HG03280 (cell line): ENCODE results near the gene FAM174C.
"Not testable (repeated sequence)": the region's sequence is repeated elsewhere in the genome, so short reads cannot be mapped to it uniquely, and the experiment has no call there.

Experiments used
- ATAC-seq: cut with Tn5 transposase; IDR thresholded peaks from one replicate; pipeline ENCODE4 v1.9.1; 2021; ENCODE audit warnings: mild to moderate bottlenecking, moderate library complexity; ENCODE audit not compliant: unreplicated experiment

The FAM174C gene

GRCh38 chr19:1237027-1237659, 38.2 kb upstream of the FAM174C start:
- ATAC-seq = no peak

GRCh38 chr19:1237754-1238368, 37.5 kb upstream of the FAM174C start, which contains the start of gene CBARP:
TSS of gene CBARP (minus strand) at chr19:1238005. CDS start at chr19:1236100, 1,905 bp downstream.
- ATAC-seq = no peak

- ATAC-seq = no peak
Observed at GRCh38 chr19:1238369-1239303, 36.7 kb upstream of the FAM174C start.

DNA sequence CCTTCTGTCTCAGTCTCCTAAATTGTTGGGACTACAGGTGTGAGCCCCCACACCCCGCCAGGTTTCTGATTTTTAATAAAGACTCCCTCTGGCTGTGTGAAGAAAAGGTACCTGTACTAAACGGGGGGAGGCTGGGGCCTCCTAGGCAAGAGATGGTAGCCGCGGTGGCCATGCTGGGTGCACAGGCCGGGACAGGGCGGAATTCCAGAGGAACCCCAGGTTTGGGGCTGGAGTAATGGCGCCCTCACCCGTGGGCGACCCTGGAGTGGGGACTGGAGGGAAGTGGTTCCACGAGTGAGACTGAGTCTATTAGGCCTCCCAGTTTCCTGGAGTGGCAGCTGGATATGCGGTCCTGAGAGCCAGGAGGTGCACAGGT, 35.9 kb upstream of the FAM174C start:
- ATAC-seq = no peak

DNA sequence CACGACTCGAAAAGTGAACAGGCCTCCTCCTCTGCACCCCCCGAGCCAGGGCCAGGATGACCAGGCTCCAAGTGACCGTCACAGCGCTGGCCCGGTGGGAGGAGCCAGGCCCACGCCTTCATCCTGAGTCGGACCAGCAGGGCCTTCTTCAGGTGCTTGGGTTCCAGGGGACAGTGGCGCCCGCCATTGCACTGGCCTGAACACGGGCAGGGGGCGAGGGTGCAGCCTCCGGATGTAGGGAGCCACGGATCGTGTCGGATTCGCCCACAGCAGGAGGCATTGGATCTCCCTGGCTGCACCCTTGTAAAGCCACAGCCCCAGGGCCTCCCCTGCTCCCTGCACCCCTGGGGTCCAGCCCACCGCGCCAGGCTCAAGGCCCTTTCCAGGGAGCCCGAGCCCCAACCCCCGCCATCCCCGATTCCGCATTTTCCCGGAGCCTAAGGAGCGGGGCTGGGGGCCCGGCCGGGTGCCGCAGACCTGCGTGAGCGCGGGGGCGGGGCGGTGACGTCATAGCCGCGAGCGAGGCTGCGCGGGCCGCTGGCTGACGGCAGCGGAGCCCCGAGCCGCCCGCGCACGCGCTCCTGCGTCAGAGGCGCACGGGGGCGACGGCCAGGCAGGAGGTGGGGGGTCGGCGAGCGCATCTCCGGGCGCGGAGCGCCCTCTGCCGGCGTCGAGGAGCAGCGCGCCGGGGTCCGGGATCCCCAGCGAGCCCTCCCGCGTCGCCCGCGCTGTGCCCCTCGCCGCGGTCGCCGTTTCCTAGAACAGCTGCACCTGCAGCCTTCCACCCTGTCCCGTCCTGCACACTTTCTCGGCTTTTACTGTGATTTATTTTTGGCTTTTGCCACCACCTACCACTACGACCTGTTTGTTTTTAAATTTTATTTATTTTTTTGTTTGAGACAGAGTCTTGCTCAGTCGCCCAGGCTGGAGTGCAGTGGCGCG, 35.3 kb upstream of the FAM174C start:
- no peak for ATAC-seq

DNA sequence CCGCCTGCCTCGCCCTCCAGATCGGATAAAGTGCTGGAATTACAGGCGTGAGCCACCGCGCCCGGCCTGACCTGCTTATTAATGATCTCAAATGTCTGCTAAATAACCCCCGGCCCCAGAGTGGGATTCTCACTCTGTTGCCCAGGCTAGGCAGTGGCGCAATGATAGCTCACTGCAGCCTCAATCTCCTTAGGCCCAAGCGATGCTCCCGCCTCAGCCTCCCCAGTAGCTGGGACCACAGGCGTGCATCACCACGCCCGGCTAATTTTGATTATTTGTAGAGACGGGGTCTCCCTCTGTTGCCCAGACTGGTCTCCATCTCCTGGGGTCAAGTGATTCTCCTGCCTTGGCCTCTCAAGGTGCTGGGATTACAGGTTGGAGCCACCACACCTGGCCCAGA, 34.4 kb upstream of the FAM174C start:
- no peak for ATAC-seq

- peak; percentile 56 for ATAC-seq
Observed at GRCh38 chr19:1241417-1242095, 33.8 kb upstream of the FAM174C start, which contains the start of gene ATP5F1D. TSS of gene ATP5F1D (plus strand) at chr19:1241751. CDS start at chr19:1241851, 100 bp downstream.

- ATAC-seq = no peak
Observed at GRCh38 chr19:1243768-1244692, 31.3 kb upstream of the FAM174C start.

DNA sequence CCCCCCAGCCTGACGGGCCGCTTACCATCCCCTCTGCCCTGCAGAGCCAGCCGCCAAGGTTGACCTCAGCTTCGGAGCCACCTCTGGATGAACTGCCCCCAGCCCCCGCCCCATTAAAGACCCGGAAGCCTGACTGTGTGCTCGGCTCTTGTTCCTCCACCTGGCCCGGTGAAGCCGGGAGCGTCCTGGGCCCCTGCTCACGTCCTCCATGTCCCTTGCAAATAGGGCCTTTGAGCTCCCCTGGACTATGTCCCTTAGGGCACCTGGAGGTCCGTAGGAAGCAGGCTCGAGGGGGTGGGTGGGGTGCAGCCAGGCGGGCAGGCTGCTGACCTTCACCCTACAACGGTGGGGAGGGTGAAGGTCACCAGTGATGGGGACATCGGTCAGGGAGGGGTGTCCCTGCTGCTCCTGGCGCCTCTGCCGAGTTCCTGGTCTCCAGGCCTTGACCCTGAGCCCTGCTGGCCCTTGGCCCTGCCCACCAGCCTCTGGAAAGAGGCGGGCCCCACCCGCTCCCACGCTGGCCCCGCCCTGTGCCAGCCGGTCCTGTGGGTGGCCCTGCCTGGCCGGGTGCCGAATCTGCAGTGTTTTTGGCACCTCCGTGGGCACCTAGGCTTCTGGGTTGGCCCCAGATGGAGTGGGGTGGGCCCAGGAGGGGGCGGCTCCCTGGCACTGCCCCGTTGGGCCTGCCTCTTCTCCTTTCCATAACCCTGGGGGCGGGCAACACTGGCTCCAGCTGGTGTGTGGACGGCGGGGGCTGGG, 30.5 kb upstream of the FAM174C start:
- ATAC-seq = no peak

DNA sequence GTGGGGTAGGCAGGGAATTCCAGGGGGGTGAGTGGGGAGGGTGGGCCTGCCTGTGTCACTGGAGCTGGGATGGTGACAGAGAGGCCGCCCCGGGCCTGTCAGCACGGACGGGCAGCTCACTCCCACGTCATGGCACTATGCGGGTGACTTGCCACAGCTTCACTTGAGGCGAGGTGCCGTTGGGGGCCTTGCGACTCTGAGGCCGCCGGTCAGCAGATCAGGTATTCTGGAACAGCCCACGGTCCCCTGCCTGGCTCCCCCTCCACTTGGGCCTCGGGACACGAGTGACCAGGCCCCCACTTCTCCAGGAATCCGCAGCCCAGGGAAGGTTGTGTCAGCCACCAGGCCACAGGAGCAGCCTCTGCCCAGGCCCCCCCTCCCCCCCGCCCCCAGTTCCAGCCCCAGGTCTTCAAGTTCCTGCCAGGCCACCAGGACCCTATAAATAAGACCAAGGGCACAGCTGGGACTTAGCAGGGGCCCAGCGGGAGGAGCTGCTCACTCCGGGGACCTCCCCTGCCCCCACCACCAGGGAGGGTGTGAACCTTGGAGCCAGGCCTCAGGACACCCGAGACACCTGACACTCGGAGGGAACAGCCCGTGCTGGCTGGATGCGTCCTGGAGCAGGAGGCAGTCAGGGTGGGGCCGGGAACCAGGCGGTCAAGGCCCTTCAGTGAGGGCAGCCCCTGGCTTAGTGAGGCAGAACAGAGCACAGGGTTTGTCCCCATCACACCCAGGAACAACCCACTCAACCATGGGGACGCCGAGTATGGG, 29.7 kb upstream of the FAM174C start:
- no peak for ATAC-seq

DNA sequence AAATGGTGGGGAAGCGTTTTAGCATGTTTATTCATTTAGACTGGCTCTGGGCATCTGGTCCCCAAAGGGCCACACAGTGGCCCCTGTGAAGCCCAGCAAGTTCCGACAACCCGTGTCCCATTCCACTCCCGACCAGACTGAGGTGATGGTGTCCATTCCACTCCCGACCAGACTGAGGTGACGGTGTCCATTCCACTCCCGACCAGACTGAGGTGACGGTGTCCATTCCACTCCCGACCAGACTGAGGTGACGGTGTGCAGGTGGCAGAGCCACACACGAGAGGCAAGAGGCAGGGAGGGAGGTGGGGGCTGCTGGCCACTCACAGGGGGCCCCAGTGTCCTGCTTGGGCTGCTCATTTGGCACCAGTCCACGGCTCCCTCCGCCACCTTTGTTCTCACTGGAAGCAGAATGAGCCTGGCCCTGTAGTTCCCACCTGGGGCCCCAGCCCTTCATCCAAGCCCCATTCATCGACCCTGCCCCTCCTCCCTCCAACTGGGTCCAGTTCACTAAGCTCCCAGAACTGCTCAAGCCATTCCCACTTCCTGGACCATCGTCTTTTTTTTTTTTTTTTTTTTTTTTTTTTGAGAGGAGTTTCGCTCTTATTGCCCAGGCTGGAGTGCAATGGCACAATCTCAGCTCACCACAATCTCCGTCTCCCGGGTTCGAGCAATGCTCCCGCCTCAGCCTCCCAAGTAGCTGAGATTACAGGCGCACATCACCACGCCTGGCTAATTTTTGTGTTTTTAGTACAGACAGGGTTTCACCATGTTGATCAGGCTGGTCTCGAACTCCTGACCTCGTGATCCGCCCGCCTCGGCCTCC, 28.9 kb upstream of the FAM174C start:
- ATAC-seq = not testable (repeated sequence)

DNA sequence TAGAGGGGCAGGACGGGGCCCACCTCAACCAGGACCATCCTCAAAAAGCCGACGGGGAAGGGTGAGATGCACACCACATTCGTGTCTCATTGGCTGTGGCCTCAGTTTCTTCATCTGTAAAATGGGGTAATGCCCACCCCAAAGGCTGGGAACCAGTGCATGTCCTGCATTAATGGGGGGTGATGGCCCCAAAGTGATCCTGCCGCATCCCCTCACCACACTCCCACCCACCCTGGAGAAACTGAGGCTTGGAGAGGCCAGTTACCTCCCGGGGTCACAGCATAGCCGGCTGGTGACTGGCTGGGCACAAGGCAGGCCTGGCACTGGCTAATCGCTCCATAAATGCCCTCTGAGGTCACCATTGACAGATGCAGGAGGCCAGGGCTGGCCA, 27.6 kb upstream of the FAM174C start:
- ATAC-seq = no peak

- ATAC-seq = peak; percentile 10
Observed at GRCh38 chr19:1248139-1248785, 27.1 kb upstream of the FAM174C start, which contains the start of gene MIDN. TSS of gene MIDN (plus strand) at chr19:1248583. CDS start at chr19:1250297, 1,714 bp downstream.

DNA sequence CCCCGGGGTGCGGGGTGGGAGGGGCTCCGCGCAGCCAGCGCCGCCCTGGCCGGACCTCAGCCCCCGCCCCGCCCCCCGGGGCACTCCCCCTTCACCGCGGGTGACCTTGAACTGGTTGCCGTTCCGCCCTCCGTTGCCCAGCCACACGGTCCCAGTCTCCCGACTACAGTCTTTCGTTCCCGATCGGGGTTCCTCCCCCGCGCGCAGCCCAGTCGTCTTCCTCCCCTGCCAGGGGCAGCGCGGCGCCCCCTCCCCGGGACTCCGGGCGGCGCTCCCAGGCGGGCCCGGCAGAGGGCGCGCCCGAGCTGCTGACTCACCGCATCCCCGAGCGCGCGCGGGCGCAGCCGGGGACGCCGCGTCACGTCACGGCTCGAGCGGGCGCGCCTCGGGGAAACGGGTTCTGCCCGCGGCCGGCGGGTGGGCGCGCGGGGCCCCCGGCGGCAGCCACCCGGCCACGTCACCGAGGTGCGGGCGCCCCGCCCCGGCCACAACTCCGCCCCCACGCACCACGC, 26.5 kb upstream of the FAM174C start:
- peak; percentile 28 for ATAC-seq

DNA sequence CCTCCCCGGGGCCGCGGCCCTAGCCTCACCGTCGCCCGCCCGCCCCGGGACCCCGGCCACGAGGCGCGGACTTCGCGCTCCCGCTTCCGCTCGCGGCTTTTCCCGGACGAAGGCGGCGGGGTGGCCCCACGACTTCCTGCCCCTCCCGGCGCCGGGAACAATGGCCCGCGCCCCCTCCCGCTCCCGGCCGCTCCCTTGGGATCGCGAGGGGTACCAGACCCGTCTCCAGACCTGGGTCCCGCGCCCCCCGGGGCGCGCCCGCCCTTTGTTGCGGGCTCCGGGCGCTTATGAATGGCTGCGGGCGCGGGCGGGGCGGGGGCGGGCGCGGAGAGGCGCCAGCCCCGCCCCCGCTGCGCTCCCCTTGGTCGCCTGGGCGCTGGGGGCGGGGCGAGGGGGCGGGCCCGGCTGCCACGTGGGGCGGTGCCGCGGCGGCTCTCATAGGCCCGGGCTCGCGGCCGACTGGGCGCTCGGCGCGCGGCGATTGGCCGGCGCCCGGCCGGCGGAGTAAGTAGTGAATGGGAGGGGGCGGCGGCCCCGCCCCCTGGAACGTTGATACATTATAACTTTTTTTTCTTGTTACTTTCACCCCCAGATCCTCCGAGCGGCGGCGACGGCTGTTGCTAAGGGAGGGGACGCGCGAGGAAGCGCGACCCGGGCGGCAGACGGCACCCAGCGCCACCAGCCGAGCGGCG, 25.9 kb upstream of the FAM174C start:
- ATAC-seq = peak; percentile 53
